Adrenal gland (tissue), 19 donors: Measurements from ENCODE around the gene EFHC1. TPM values are rescaled to one million over a fixed set of nuclear protein-coding genes. Genes with fewer than 3 reads are reported as not detected.

Source experiments
- DNase-seq, 7 donors: peaks; one replicate each; pipeline ENCODE4 v3.0.0-alpha.2; 2019 to 2020
- H3K27ac ChIP-seq, 5 donors: fragments of 200-600 bp; sonication (generic) in 4 of 5; 1 replicate in 3 of 5; 2 replicates in 2 of 5; pipeline versions ENCODE4 v1.5.1 to v1.8.0; 2016 to 2020; ENCODE audit warnings: mild to moderate bottlenecking in 1 of 5
- H3K27me3 ChIP-seq: fragments of 200-600 bp; 2 replicates; pipeline ENCODE4 v1.8.0; 2021
- H3K36me3 ChIP-seq, 2 donors: fragments of 200-600 bp; replicated peaks in 1 of 2; 1 replicate in 1 of 2; 2 replicates in 1 of 2; pipeline versions ENCODE4 v1.5.1 to v1.8.0; 2018 to 2022
- H3K4me1 ChIP-seq, 2 donors: fragments of 200-600 bp; replicated peaks in 1 of 2; 1 replicate in 1 of 2; 2 replicates in 1 of 2; pipeline versions ENCODE4 v1.5.1 to v1.8.0; 2018 to 2021
- H3K4me3 ChIP-seq, 4 donors: fragments of 200-600 bp; sonication (generic) in 3 of 4; one replicate each; pipeline ENCODE4 v1.5.1; 2016 to 2018
- H3K9me3 ChIP-seq, 3 donors: fragments of 200-600 bp; sonication (generic) in 1 of 3; replicated peaks in 1 of 3; 1 replicate in 2 of 3; 2 replicates in 1 of 3; pipeline versions ENCODE4 v1.5.1 to v1.8.0; 2016 to 2021
- CTCF ChIP-seq, 6 experiments: fragments of 450-650 bp in 4 of 6; fragments of 200-600 bp in 2 of 6; sonication (generic) in 1 of 6; IDR thresholded peaks; 1 replicate in 5 of 6; 2 replicates in 1 of 6; pipeline versions ENCODE4 v1.5.1 to v1.8.0; 2016 to 2021; ENCODE audit warnings: antibody characterized with exemption in 6 of 6, mild to moderate bottlenecking in 2 of 6, moderate library complexity in 1 of 6
- POLR2A ChIP-seq, 2 donors: fragments of 450-650 bp; IDR thresholded peaks; one replicate each; pipeline ENCODE4 v1.6.1; 2017; ENCODE audit warnings: antibody characterized with exemption in 2 of 2, mild to moderate bottlenecking in 2 of 2, moderate library complexity in 1 of 2
- WGBS, 4 donors: extraction: QIAGEN DNeasy Blood & Tissue Kit in 2 of 4; methylation state at CpG; one replicate each; pipeline versions ENCODE4 v1.1.5 to v1.1.7; 2013 to 2017; 5-methylcytosine and 5-hydroxymethylcytosine counted together
- intact Hi-C, 2 donors: fragments of 100-400 bp; cut with DNase I; formaldehyde crosslinking; loops; one replicate each; pipeline versions ENCODE4 v1.14.1 to v1.15.0; 2022 to 2023
- long read RNA-seq, 10 donors: library from polyadenylated mRNA in 3 of 10; unstranded in 2 of 10; stranded (forward) in 1 of 10; transcript quantifications; one replicate each; pipeline ENCODE4 v2.0.0 and lab custom pipeline, GENCODE V29; 2021 to 2026
- polyA plus RNA-seq, 3 donors: library from polyadenylated mRNA; stranded (reverse); fragments of 200-250 nt in 2 of 3; fragments of 350-450 nt in 1 of 3; fragmentation: Illumina TruSeq in 1 of 3; extraction: RNeasy Lipid Tissue Mini Kit (QIAGEN cat#74804) in 1 of 3; gene quantifications; one replicate each; pipeline ENCODE4 v1.2.3, GENCODE V29; 2013 to 2014
- total RNA-seq, 9 donors: library from RNA; depleted of rRNA in 4 of 9; stranded (reverse); fragments of >200 nt in 4 of 9; fragments of 120-200 nt in 1 of 9; fragmentation: NEBNext Ultra II Directional in 1 of 9; extraction: Animal tissue kit (Norgen Biotek cat#: 25700) in 1 of 9; gene quantifications; one replicate each; pipeline versions ENCODE4 v1.1.0 to v1.2.4, GENCODE V29; 2013 to 2023
- donor health status: healthy with polysubstance abuse.
- donor health status: Bipolar disorder and iron deficiency.
- donor health status: DM: yes; HTN: yes; CAD: no.
- donor health status: DM: no; HTN: no; CAD: no.
- donor health status: DM: no; HTN: no; CAD: no.
- donor health status: DM: yes; HTN: yes; CAD: no.

EFHC1 gene
- total RNA-seq (10 to 100 TPM in 6 of 9 donors, 1 to 10 TPM in 3; 4.0 to 47.9 (median 15.9) TPM), polyA plus RNA-seq (10 to 100 TPM; 12.7 to 41.7 (median 38.9) TPM)
- long read RNA-seq, donor 1, partial matches to known transcripts, result 0 of 1 reads
- long read RNA-seq, donor 1, other reads (novel, unspliced or antisense), result 0 of 1 reads
- long read RNA-seq, donor 2, full-length matches to known transcripts, result 1 of 1 reads
- long read RNA-seq, donor 2, partial matches to known transcripts, result 0 of 1 reads
- long read RNA-seq, donor 2, other reads (novel, unspliced or antisense), result 0 of 1 reads
- long read RNA-seq, donor 3, full-length matches to known transcripts, result 1 of 1 reads
- long read RNA-seq, donor 3, partial matches to known transcripts, result 0 of 1 reads
- long read RNA-seq, donor 3, other reads (novel, unspliced or antisense), result 0 of 1 reads
- long read RNA-seq, donor 4, full-length matches to known transcripts, result 2 of 10 reads
- long read RNA-seq, donor 4, partial matches to known transcripts, result 7 of 10 reads
- long read RNA-seq, donor 4, other reads (novel, unspliced or antisense), result 1 of 10 reads
- long read RNA-seq, donor 5, full-length matches to known transcripts, result 16 of 24 reads
- long read RNA-seq, donor 5, partial matches to known transcripts, result 4 of 24 reads
- long read RNA-seq, donor 5, other reads (novel, unspliced or antisense), result 4 of 24 reads
- long read RNA-seq, donor 6, partial matches to known transcripts, result 6 of 9 reads
- long read RNA-seq, donor 6, other reads (novel, unspliced or antisense), result 2 of 9 reads
- long read RNA-seq, donor 7, full-length matches to known transcripts, result 1 of 1 reads
- long read RNA-seq, donor 7, partial matches to known transcripts, result 0 of 1 reads
- long read RNA-seq, donor 7, other reads (novel, unspliced or antisense), result 0 of 1 reads
- long read RNA-seq, donor 8, full-length matches to known transcripts, result 3 of 3 reads
- long read RNA-seq, donor 8, partial matches to known transcripts, result 0 of 3 reads
- long read RNA-seq, donor 8, other reads (novel, unspliced or antisense), result 0 of 3 reads
- long read RNA-seq, donor 9, full-length matches to known transcripts, result 2 of 2 reads
- long read RNA-seq, donor 9, partial matches to known transcripts, result 0 of 2 reads
- long read RNA-seq, donor 9, other reads (novel, unspliced or antisense), result 0 of 2 reads
- long read RNA-seq, donor 10, partial matches to known transcripts, result 0 of 1 reads
- long read RNA-seq, donor 10, other reads (novel, unspliced or antisense), result 0 of 1 reads

- 0 to 1% (median 1%) methylated on average over 25 to 57 of the region's 57 CpGs for WGBS, 4 donors
- TF ChIP-seq CTCF (IDR thresholded peaks at IDR 0.05) (no peak), POLR2A (IDR thresholded peaks at IDR 0.05) (peak; percentile 49 to 68)
- DNase-seq, result peak; percentile 97 to 99 (median 99)
- H3K9me3 ChIP-seq, result no peaks in the 10 kb centered on the region
- peak within 1 kb of the TSS in 3 of 4 donors; percentile 1 to 83 (median 42) for H3K4me3 ChIP-seq
- no peaks in the 10 kb centered on the region for H3K36me3 ChIP-seq
- intact Hi-C loops, result loop anchor here (5.0 to 10.0 kb wide), 4 partner anchors 85 to 242 kb away; partner anchors contain the start of gene TRAM2 (in 1 of the 2)
- peaks cover 7 to 20% of the 10 kb centered on the region in 2 donors for H3K4me1 ChIP-seq
- peak within 1 kb of the TSS in 4 of 5 donors; percentile 46 to 89 (median 76) for H3K27ac ChIP-seq
- no peaks in the 10 kb centered on the region for H3K27me3 ChIP-seq
Measured at GRCh38 chr6:52419809-52420667, at the start of gene EFHC1. Gene EFHC1 (plus strand): TSS chr6:52420342. CDS start chr6:52420411, 69 bp downstream.

- Histone ChIP-seq H3K4me1 (peaks cover 0 to 7% of the 10 kb centered on the region in 2 donors), H3K27ac (no peak overlapping the region), H3K4me3 (no peak overlapping the region), H3K9me3 (no peaks in the 10 kb centered on the region), H3K36me3 (no peaks in the 10 kb centered on the region), H3K27me3 (no peaks in the 10 kb centered on the region)
- intact Hi-C loops, result no loop called here
- TF ChIP-seq POLR2A (IDR thresholded peaks at IDR 0.05) (no peak), CTCF (IDR thresholded peaks at IDR 0.05) (no peak)
- WGBS, 4 donors, result 60 to 71% (median 68%) methylated on average over 2 of the region's 2 CpGs
- DNase-seq, result no peak
Measured at GRCh38 chr6:52371656-52372191, 48.4 kb upstream of the EFHC1 start.

- Histone ChIP-seq H3K4me1 (peaks cover 0 to 16% of the 10 kb centered on the region in 2 donors), H3K9me3 (no peaks in the 10 kb centered on the region), H3K27me3 (no peaks in the 10 kb centered on the region), H3K27ac (no peak overlapping the region), H3K4me3 (no peak overlapping the region), H3K36me3 (no peaks in the 10 kb centered on the region)
- TF ChIP-seq POLR2A (IDR thresholded peaks at IDR 0.05), result no peak
- no peak for TF ChIP-seq CTCF (IDR thresholded peaks at IDR 0.05)
- intact Hi-C loops, result no loop called here
- 89 to 94% (median 92%) methylated on average over 5 of the region's 5 CpGs for WGBS, 4 donors
- DNase-seq, result no peak
Measured at GRCh38 chr6:52373151-52373690, 46.9 kb upstream of the EFHC1 start.
